HFFc6 (cell line): Measurements from ENCODE around the gene CPEB2. TPM values are rescaled to one million over a fixed set of nuclear protein-coding genes. Genes with fewer than 3 reads are reported as not detected.
A peak's percentile ranks its signal among the peaks of the same experiment; 100 is the strongest.

Source experiments
- DNase-seq: peaks from one replicate; pipeline ENCODE4 v3.0.0-alpha.2; 2018
- H3K27ac Mint-ChIP-seq: 2 replicates; pipeline ENCODE4 v1.8.0; 2020; ENCODE audit warnings: mild to moderate bottlenecking, mixed read lengths
- H3K27me3 Mint-ChIP-seq: 2 replicates; pipeline ENCODE4 v1.8.0; 2021; ENCODE audit warnings: mild to moderate bottlenecking, moderate library complexity, mixed read lengths; ENCODE audit not compliant: insufficient read depth
- H3K36me3 Mint-ChIP-seq: 2 replicates; pipeline ENCODE4 v1.8.0; 2021; ENCODE audit warnings: low read depth, mixed read lengths
- H3K4me1 Mint-ChIP-seq: 2 replicates; pipeline ENCODE4 v1.8.0; 2020; ENCODE audit warnings: low read depth, mixed read lengths
- H3K4me3 Mint-ChIP-seq: 2 replicates; pipeline ENCODE4 v1.8.0; 2020; ENCODE audit warnings: mild to moderate bottlenecking, moderate library complexity, mixed read lengths
- H3K9me3 Mint-ChIP-seq: 2 replicates; pipeline ENCODE4 v1.8.0; 2020; ENCODE audit warnings: mild to moderate bottlenecking, mixed read lengths
- total RNA-seq, 6 experiments: library from RNA; stranded (reverse); fragmentation: NEBNext Ultra II Directional; extraction: Animal tissue kit (Norgen Biotek cat#: 25700); gene quantifications; 2 replicates in 1 of 6; 3 replicates in 5 of 6; pipeline ENCODE4 v1.2.3, GENCODE V29; 2021
- TF ChIP-seq, protein P1 (sequence below): fragments of 200-600 bp; sonication (generic); IDR thresholded peaks from 2 replicates; pipeline ENCODE4 v1.5.0; 2021; ENCODE audit warnings: antibody characterized with exemption, mild to moderate bottlenecking

The CPEB2 gene
- total RNA-seq, 6 experiments from 2014 or later = 18.9 to 27.8 (median 22.8) TPM

DNA sequence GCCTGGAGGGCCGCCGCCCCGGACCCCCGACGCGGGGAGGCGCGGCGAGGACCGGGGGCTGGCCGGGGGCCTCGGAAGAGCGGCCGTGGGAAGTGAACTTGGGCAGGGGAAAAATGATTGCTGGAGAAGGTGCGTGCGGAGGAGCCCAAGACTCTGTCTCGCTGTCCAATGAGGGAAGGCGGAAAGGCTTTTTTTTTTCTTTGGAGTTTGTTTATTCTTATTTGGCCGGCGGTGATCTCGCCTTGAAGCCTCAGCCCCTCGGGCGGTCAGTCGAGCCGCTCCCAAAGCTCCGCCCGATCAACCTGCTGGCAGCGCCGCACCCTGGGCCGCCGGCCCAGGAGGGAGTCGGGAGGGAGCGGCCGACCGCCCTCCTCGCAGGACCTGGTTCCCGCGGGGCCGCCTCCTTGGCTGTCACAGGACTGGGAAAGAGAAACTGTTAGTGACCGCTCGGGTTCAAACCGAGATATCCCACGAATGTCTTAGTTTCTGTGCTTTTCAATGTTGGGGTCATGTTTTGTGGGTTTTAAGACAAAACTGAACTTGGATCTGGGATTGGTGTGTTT is 2.5 kb downstream of the CPEB2 start:
- H3K4me1 Mint-ChIP-seq = peaks cover 48% of the 10 kb centered on the region
- H3K27ac Mint-ChIP-seq = peak overlapping the region; percentile 83
- peaks cover 37% of the 10 kb centered on the region for H3K36me3 Mint-ChIP-seq

DNA sequence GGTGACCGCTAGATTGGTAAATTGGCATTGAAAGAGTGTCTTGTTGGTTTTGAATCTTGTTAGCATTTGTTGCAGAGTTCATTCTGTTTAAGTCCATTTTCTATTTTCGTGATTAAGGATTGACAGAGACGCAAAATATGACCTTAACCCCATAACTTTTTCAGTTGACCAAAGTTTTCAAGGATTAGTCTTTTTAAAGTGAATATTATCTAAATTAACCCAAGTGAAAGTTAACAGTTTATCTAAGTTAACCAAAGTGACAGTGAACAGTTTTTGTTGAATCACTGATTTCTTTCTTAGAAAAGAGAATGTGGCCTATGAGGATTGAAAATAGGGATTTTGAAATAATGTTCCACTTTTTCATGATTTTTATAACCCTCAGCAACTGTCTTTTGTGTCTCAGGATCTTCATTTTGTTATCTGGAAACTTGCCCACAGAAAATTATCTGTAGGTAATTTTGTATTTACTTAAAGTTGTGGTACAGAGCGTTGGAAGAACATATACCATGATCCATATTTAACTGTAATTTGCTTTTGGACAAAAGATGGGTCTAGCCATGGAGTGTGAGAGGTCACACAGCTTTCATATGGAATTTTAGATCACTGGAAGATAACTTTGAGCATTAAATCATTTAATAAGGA is 3.3 kb downstream of the CPEB2 start:
- Mint-ChIP-seq H3K4me1 (peaks cover 47% of the 10 kb centered on the region), H3K27ac (peak overlapping the region; percentile 83), H3K36me3 (peaks cover 45% of the 10 kb centered on the region), H3K9me3 (no peaks in the 10 kb centered on the region), H3K27me3 (peaks cover 2% of the 10 kb centered on the region), H3K4me3 (peak overlapping the region; percentile 92)
- TF ChIP-seq, protein P1, sequence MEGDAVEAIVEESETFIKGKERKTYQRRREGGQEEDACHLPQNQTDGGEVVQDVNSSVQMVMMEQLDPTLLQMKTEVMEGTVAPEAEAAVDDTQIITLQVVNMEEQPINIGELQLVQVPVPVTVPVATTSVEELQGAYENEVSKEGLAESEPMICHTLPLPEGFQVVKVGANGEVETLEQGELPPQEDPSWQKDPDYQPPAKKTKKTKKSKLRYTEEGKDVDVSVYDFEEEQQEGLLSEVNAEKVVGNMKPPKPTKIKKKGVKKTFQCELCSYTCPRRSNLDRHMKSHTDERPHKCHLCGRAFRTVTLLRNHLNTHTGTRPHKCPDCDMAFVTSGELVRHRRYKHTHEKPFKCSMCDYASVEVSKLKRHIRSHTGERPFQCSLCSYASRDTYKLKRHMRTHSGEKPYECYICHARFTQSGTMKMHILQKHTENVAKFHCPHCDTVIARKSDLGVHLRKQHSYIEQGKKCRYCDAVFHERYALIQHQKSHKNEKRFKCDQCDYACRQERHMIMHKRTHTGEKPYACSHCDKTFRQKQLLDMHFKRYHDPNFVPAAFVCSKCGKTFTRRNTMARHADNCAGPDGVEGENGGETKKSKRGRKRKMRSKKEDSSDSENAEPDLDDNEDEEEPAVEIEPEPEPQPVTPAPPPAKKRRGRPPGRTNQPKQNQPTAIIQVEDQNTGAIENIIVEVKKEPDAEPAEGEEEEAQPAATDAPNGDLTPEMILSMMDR = no peak
- DNase-seq = no peak

More for the DNA sequence above, 2.5 kb downstream of the CPEB2 start:
- Mint-ChIP-seq H3K4me3 (peak overlapping the region; percentile 92), H3K9me3 (no peaks in the 10 kb centered on the region), H3K27me3 (peaks cover 2% of the 10 kb centered on the region)
- peak; percentile 68 for DNase-seq
- TF ChIP-seq, protein P1 = no peak

DNA sequence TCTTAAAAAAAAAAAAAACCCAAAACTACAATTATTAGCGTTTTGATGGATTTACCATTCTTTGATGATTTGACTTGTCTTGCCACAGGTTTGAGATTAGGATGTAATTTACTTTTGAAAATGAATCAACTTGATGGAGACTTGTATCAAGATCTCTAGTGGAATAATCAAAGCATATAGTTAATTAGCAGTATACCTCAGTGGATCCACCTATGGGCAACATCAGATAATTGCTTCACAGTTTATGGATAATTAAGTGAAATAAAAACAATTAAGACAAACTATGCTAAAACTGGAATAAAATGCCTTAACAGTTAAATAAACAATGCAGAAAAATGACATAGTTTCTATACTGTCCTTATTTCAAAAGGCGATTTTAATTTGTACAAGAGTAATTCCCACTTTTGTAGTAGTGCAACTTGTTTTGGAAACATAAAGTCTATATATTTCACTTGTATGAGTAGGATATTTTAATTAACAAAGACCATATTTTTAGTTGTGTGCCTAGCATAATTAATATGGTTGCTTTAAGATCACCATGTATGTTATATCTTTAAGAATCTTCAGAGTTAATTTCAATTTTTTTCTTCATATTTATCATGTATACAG is 4.2 kb downstream of the CPEB2 start:
- Mint-ChIP-seq H3K4me1 (peaks cover 44% of the 10 kb centered on the region), H3K9me3 (no peaks in the 10 kb centered on the region), H3K4me3 (peak overlapping the region; percentile 92), H3K27me3 (no peaks in the 10 kb centered on the region; the same call in 1 of the 2 replicates), H3K36me3 (peaks cover 47% of the 10 kb centered on the region), H3K27ac (peak overlapping the region; percentile 83)
- DNase-seq = peak; percentile 15
- TF ChIP-seq, protein P1 = peak; percentile 75

GRCh38 chr4:15007201-15007600 is 4.9 kb downstream of the CPEB2 start:
- Mint-ChIP-seq H3K9me3 (no peaks in the 10 kb centered on the region), H3K4me3 (peak overlapping the region; percentile 92)

GRCh38 chr4:15010038-15010585 is 7.8 kb downstream of the CPEB2 start:
- TF ChIP-seq, protein P1 = no peak
- Mint-ChIP-seq H3K4me1 (peaks cover 54% of the 10 kb centered on the region), H3K4me3 (no peak overlapping the region), H3K36me3 (peaks cover 50% of the 10 kb centered on the region), H3K27ac (peak overlapping the region; percentile 16; the same call in 1 of the 2 replicates), H3K27me3 (no peaks in the 10 kb centered on the region; the same call in 1 of the 2 replicates), H3K9me3 (no peaks in the 10 kb centered on the region)
- no peak for DNase-seq

More at GRCh38 chr4:15007201-15007600, 4.9 kb downstream of the CPEB2 start:
- TF ChIP-seq, protein P1 = no peak
- no peaks in the 10 kb centered on the region; the same call in 1 of the 2 replicates for H3K27me3 Mint-ChIP-seq
- H3K27ac Mint-ChIP-seq = no peak overlapping the region
- no peak for DNase-seq
- H3K36me3 Mint-ChIP-seq = peaks cover 52% of the 10 kb centered on the region
- peaks cover 51% of the 10 kb centered on the region for H3K4me1 Mint-ChIP-seq
